ENCODE measurements around the gene GOLGA3. TPM values are rescaled to one million over a fixed set of nuclear protein-coding genes. Genes with fewer than 3 reads are reported as not detected.

The GOLGA3 gene
- total and polyA plus RNA-seq, 8 donors = 12.6 to 44.5 (median 30.2) TPM

- intact Hi-C loops (cut with DNase I) = no loop called here
- DNase-seq (no peak), FAIRE-seq (no peak), ATAC-seq (no peak)
- Histone ChIP-seq H3K9me3 (no peaks in the 10 kb centered on the region), H3K27me3 (no peaks in the 10 kb centered on the region), H3K4me3 (no peak overlapping the region), H3K4me1 (peaks cover 0 to 4% (median 0%) of the 10 kb centered on the region in 3 donors), H3K27ac (no peak overlapping the region), H3K36me3 (no peaks in the 10 kb centered on the region)
- WGBS, 2 donors = 78 to 81% methylated on average over 5 of the region's 5 CpGs
- TF ChIP-seq CTCF (IDR thresholded peaks at IDR 0.05) = no peak
Measured at GRCh38 chr12:132834181-132834711, 5.6 kb upstream of the GOLGA3 start.

GRCh38 chr12:132833341-132833740, 4.7 kb upstream of the GOLGA3 start:
- Histone ChIP-seq H3K4me3 (no peak overlapping the region), H3K36me3 (no peaks in the 10 kb centered on the region), H3K4me1 (peaks cover 0 to 4% (median 0%) of the 10 kb centered on the region in 3 donors), H3K27me3 (no peaks in the 10 kb centered on the region), H3K27ac (no peak overlapping the region), H3K9me3 (no peaks in the 10 kb centered on the region)
- intact Hi-C loops (cut with DNase I) = no loop called here
- ATAC-seq (no peak), DNase-seq (no peak), FAIRE-seq (no peak)
- no peak for TF ChIP-seq CTCF (IDR thresholded peaks at IDR 0.05)
- 93 to 97% methylated on average over 8 of the region's 8 CpGs for WGBS, 2 donors

GRCh38 chr12:132831771-132832170, 3.1 kb upstream of the GOLGA3 start:
- H3K27ac ChIP-seq = no peak overlapping the region
- ATAC-seq = no peak
- H3K9me3 ChIP-seq = no peaks in the 10 kb centered on the region
- no peaks in the 10 kb centered on the region for H3K27me3 ChIP-seq
- no peak for FAIRE-seq
- no peak overlapping the region for H3K4me3 ChIP-seq
- no peak for TF ChIP-seq CTCF (IDR thresholded peaks at IDR 0.05)
- H3K4me1 ChIP-seq = peaks cover 8 to 12% (median 9%) of the 10 kb centered on the region in 3 donors
- WGBS, 2 donors = 86 to 89% methylated on average over 11 of the region's 11 CpGs
- H3K36me3 ChIP-seq = no peaks in the 10 kb centered on the region
- DNase-seq = no peak
- intact Hi-C loops (cut with DNase I) = no loop called here

GRCh38 chr12:132827763-132828703, 636 bp downstream of the GOLGA3 start:
- peak; percentile 18 to 55 (median 41) for ATAC-seq
- Histone ChIP-seq H3K9me3 (no peaks in the 10 kb centered on the region), H3K4me3 (peak overlapping the region; percentile 88 to 92 (median 92)), H3K4me1 (peaks cover 9 to 16% (median 12%) of the 10 kb centered on the region in 3 donors), H3K36me3 (peaks cover 0 to 23% (median 0%) of the 10 kb centered on the region in 3 donors), H3K27me3 (no peaks in the 10 kb centered on the region), H3K27ac (peak overlapping the region; percentile 99 to 100 (median 99))
- FAIRE-seq = no peak
- TF ChIP-seq CTCF (IDR thresholded peaks at IDR 0.05) = no peak
- DNase-seq = peak; percentile 33 to 83 (median 48)
- intact Hi-C loops (cut with DNase I) = no loop called here
- WGBS, 2 donors = 5 to 8% methylated on average over 36 to 59 of the region's 59 CpGs

Data from pancreas (tissue), 10 donors.